ENCODE measurements around the gene PRKAR1B.

PRKAR1B gene

DNA sequence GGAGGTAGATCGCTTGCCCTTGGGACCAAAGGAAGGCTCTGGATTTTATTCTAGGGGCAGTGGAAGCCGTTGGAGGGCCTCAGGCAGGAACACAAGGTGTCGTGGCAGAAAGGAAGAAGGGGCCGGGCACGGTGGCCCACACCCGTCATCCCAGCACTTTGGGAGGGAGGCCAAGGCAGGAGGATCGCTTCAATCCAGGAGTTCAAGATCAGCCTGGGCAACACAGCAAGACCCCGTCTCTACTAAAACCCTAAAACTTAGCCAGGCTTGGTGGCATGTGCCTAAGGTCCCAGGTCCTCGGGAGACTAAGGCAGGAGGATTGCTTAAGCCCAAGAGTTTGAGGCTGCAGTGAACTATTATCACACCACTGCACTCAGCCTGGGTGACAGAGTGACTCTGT is 202.3 kb downstream of the PRKAR1B start:
- H3K4me3 ChIP-seq (ENCODE audit: low read depth, low read length) = no peak overlapping the region
- no peak for DNase-seq (ENCODE audit: low read depth)
- TF ChIP-seq, protein P1, sequence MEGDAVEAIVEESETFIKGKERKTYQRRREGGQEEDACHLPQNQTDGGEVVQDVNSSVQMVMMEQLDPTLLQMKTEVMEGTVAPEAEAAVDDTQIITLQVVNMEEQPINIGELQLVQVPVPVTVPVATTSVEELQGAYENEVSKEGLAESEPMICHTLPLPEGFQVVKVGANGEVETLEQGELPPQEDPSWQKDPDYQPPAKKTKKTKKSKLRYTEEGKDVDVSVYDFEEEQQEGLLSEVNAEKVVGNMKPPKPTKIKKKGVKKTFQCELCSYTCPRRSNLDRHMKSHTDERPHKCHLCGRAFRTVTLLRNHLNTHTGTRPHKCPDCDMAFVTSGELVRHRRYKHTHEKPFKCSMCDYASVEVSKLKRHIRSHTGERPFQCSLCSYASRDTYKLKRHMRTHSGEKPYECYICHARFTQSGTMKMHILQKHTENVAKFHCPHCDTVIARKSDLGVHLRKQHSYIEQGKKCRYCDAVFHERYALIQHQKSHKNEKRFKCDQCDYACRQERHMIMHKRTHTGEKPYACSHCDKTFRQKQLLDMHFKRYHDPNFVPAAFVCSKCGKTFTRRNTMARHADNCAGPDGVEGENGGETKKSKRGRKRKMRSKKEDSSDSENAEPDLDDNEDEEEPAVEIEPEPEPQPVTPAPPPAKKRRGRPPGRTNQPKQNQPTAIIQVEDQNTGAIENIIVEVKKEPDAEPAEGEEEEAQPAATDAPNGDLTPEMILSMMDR (conservative IDR thresholded peaks at IDR 0.05; ENCODE audit: low read depth, low read length) = no peak

DNA sequence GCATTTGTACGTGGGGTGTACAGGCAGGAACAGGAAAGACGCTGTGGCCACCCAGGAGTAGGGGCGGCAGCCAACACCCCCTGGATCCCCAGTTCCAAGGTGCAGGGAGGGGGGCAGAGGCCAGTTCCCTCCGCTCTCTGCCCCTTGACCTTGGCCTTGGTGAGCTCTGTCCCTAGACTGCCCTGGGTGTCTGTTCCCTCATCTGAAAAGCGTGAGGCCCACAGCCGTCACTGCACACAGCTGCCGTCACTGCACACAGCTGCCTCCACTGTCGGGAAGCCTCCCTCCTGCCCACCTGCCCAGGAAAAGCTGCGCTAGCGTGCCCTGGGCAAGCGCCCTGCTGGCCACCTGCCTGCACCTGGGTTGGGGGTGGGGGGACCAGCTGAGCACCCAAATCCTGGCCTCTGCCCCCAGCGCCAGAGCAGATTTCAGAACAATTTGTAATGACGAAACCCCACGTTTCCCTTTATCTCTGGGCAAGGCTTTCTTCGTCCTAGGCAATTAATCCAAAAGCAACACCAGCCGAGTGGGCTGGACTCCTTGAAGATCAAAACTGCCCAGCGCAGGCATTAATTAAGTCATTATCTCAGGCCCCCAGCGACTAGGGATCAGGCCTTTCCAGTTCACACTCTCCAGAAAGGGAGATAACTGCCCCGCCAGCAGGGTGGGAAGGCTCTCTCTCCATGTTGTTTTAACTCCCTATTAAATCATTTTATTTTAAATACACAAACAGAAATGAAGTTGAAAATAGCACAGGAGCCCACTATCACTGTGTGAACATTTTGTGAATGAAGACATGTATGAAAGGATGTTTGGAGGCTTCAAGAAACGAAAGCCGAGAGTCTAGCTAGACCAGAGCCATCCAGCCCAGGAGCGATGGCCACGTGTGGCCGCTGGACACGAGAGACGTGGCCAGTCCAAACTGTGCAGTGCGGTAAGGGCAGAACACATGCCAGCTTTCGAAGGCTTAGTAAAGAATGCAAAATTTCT is 203.4 kb downstream of the PRKAR1B start:
- TF ChIP-seq, protein P1 (conservative IDR thresholded peaks at IDR 0.05; ENCODE audit: low read depth, low read length) = no peak
- DNase-seq (ENCODE audit: low read depth) = no peak
- H3K4me3 ChIP-seq (ENCODE audit: low read depth, low read length) = no peak overlapping the region

GRCh38 chr7:522951-523314 is 204.1 kb downstream of the PRKAR1B start:
- no peak for DNase-seq (ENCODE audit: low read depth)
- H3K4me3 ChIP-seq (ENCODE audit: low read depth, low read length) = no peak overlapping the region
- TF ChIP-seq, protein P1 (conservative IDR thresholded peaks at IDR 0.05; ENCODE audit: low read depth, low read length) = no peak

- TF ChIP-seq, protein P1 (conservative IDR thresholded peaks at IDR 0.05; ENCODE audit: low read depth, low read length) = no peak
- H3K4me3 ChIP-seq (ENCODE audit: low read depth, low read length) = peak overlapping the region; percentile 40
- DNase-seq (ENCODE audit: low read depth) = peak; percentile 54
Observed at GRCh38 chr7:522071-522950, 204.8 kb downstream of the PRKAR1B start.

- TF ChIP-seq, protein P1 (conservative IDR thresholded peaks at IDR 0.05; ENCODE audit: low read depth, low read length) = no peak
- DNase-seq (ENCODE audit: low read depth) = no peak
- H3K4me3 ChIP-seq (ENCODE audit: low read depth, low read length) = peak overlapping the region; percentile 40
Observed at GRCh38 chr7:521221-522070, 205.6 kb downstream of the PRKAR1B start.

DNA sequence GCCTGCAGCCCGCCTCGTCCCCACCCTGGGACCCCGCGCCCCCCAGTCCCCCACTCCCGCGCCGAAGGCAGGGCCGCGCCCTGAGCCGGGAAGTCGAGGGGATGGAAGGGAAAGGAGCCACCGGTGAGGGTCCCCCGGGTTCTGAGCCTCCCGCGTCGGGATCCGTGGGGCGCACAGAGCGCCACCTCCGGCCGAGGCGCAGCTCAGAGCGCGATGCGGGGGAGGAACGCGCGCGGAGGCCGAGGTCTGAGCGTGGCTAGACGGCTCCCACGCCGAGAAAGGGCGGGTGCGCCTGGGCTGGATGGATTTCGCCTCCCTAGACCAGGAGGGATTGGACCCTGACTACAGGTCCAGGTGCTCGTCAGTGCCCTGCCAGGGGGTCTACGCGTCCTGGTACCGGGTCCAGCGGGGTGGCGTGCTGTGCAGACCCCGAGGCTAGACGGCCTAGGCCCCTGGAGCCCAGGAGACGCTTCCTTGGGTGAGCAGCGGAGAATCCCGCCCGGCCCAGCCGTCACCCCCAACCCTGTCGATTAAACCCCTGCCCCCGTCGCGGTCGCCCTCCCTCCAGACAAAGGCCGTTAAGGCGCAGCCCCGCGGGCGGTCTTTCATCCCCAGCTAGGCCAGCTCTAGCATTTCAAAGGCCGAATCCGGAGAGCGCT is 206.4 kb downstream of the PRKAR1B start:
- TF ChIP-seq, protein P1 (conservative IDR thresholded peaks at IDR 0.05; ENCODE audit: low read depth, low read length) = peak; percentile 9
- H3K4me3 ChIP-seq (ENCODE audit: low read depth, low read length) = peak overlapping the region; percentile 69
- no peak for DNase-seq (ENCODE audit: low read depth)
